ENCODE measurements around the gene GSG1L.

Gene GSG1L

GRCh38 chr16:27852116-27852515 lies 211.4 kb downstream of the GSG1L start:
- peaks cover 23% of the 10 kb centered on the region for H3K27me3 Mint-ChIP-seq
- no peaks in the 10 kb centered on the region for H3K9me3 Mint-ChIP-seq
- no peaks in the 10 kb centered on the region for H3K36me3 Mint-ChIP-seq (ENCODE audit: low read depth)
- H3K4me1 Mint-ChIP-seq (ENCODE audit: low read depth) = no peaks in the 10 kb centered on the region
- no peak overlapping the region for H3K4me3 Mint-ChIP-seq
- no peak overlapping the region for H3K27ac Mint-ChIP-seq

GRCh38 chr16:27851586-27851985 lies 211.9 kb downstream of the GSG1L start:
- no peak overlapping the region for H3K27ac Mint-ChIP-seq
- no peak overlapping the region for H3K4me3 Mint-ChIP-seq
- no peaks in the 10 kb centered on the region for H3K36me3 Mint-ChIP-seq (ENCODE audit: low read depth)
- H3K4me1 Mint-ChIP-seq (ENCODE audit: low read depth) = no peaks in the 10 kb centered on the region
- H3K27me3 Mint-ChIP-seq = peaks cover 23% of the 10 kb centered on the region
- no peaks in the 10 kb centered on the region for H3K9me3 Mint-ChIP-seq

DNA sequence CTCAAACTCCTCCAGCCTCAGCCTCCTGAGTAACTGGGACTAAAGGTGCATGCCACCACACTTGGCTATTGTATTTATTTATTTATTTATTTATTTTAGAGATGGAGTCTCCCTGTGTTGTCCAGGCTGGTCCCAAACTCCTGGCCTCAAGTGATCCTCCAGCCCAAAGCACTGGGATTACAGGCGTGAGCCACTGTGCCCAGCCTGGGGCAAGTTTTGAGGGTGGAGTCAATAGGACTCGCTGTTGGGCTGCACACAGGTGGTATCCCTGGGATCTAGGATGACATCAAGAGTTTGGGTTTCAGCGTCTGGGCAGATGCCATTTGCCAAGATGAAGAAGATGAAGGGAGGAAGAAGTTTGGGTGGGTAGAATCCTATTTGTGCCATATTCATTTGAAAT lies 213.9 kb downstream of the GSG1L start:
- H3K27me3 Mint-ChIP-seq = peaks cover 27% of the 10 kb centered on the region
- no peak overlapping the region for H3K27ac Mint-ChIP-seq
- no peaks in the 10 kb centered on the region for H3K36me3 Mint-ChIP-seq (ENCODE audit: low read depth)
- no peaks in the 10 kb centered on the region for H3K9me3 Mint-ChIP-seq
- H3K4me3 Mint-ChIP-seq = no peak overlapping the region
- no peaks in the 10 kb centered on the region for H3K4me1 Mint-ChIP-seq (ENCODE audit: low read depth)

GRCh38 chr16:27847030-27847550 lies 216.4 kb downstream of the GSG1L start:
- H3K4me1 Mint-ChIP-seq (ENCODE audit: low read depth) = no peaks in the 10 kb centered on the region
- no peak overlapping the region for H3K27ac Mint-ChIP-seq
- peaks cover 20% of the 10 kb centered on the region for H3K27me3 Mint-ChIP-seq
- no peak overlapping the region for H3K4me3 Mint-ChIP-seq
- no peaks in the 10 kb centered on the region for H3K36me3 Mint-ChIP-seq (ENCODE audit: low read depth)
- no peaks in the 10 kb centered on the region for H3K9me3 Mint-ChIP-seq

GRCh38 chr16:27844826-27845225 lies 218.7 kb downstream of the GSG1L start:
- Mint-ChIP-seq H3K36me3 (ENCODE audit: low read depth) (no peaks in the 10 kb centered on the region), H3K27ac (no peak overlapping the region), H3K4me3 (no peak overlapping the region), H3K9me3 (no peaks in the 10 kb centered on the region), H3K4me1 (ENCODE audit: low read depth) (no peaks in the 10 kb centered on the region), H3K27me3 (peaks cover 12% of the 10 kb centered on the region)

DNA sequence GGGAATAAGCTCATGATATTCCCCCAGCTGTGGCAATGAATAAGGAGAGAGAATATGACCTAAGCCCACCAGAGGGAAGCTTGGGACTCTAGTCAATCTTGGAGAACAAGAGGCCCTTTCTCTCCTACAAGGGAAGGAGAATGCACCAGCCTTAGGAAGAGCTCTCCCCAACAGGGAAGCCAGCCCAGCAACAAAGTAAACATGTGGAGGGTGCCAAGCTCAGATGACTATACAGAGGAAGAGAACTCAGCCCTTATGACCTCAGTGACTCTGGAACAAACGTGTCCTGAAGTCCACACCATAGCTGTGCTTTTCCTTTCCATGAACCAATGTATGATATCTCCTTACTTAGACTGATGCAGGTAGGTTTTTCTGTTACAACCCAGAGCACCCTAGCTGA lies 219.7 kb downstream of the GSG1L start:
- Mint-ChIP-seq H3K36me3 (ENCODE audit: low read depth) (no peaks in the 10 kb centered on the region), H3K4me3 (no peak overlapping the region), H3K27me3 (peaks cover 9% of the 10 kb centered on the region), H3K4me1 (ENCODE audit: low read depth) (no peaks in the 10 kb centered on the region), H3K9me3 (no peaks in the 10 kb centered on the region), H3K27ac (no peak overlapping the region)

GRCh38 chr16:27841911-27842310 lies 221.6 kb downstream of the GSG1L start:
- Mint-ChIP-seq H3K4me3 (no peak overlapping the region), H3K4me1 (ENCODE audit: low read depth) (no peaks in the 10 kb centered on the region), H3K27ac (no peak overlapping the region), H3K9me3 (peaks cover 1% of the 10 kb centered on the region), H3K27me3 (peaks cover 16% of the 10 kb centered on the region), H3K36me3 (ENCODE audit: low read depth) (no peaks in the 10 kb centered on the region)

GRCh38 chr16:27841061-27841801 lies 222.3 kb downstream of the GSG1L start:
- no peaks in the 10 kb centered on the region for H3K36me3 Mint-ChIP-seq (ENCODE audit: low read depth)

GRCh38 chr16:27840311-27841060 lies 223.0 kb downstream of the GSG1L start:
- H3K27me3 Mint-ChIP-seq = peaks cover 20% of the 10 kb centered on the region
- no peaks in the 10 kb centered on the region for H3K4me1 Mint-ChIP-seq (ENCODE audit: low read depth)
- H3K9me3 Mint-ChIP-seq = peaks cover 5% of the 10 kb centered on the region
- H3K4me3 Mint-ChIP-seq = no peak overlapping the region
- no peaks in the 10 kb centered on the region for H3K36me3 Mint-ChIP-seq (ENCODE audit: low read depth)
- no peak overlapping the region for H3K27ac Mint-ChIP-seq

More at GRCh38 chr16:27841061-27841801, 222.3 kb downstream of the GSG1L start:
- H3K9me3 Mint-ChIP-seq = peaks cover 5% of the 10 kb centered on the region
- H3K27ac Mint-ChIP-seq = no peak overlapping the region
- H3K27me3 Mint-ChIP-seq = peaks cover 23% of the 10 kb centered on the region
- no peak overlapping the region for H3K4me3 Mint-ChIP-seq
- no peaks in the 10 kb centered on the region for H3K4me1 Mint-ChIP-seq (ENCODE audit: low read depth)

GRCh38 chr16:27839419-27839818 lies 224.1 kb downstream of the GSG1L start:
- H3K27me3 Mint-ChIP-seq = peaks cover 23% of the 10 kb centered on the region
- H3K4me1 Mint-ChIP-seq (ENCODE audit: low read depth) = no peaks in the 10 kb centered on the region
- H3K27ac Mint-ChIP-seq = no peak overlapping the region
- peaks cover 5% of the 10 kb centered on the region for H3K9me3 Mint-ChIP-seq
- H3K36me3 Mint-ChIP-seq (ENCODE audit: low read depth) = no peaks in the 10 kb centered on the region
- H3K4me3 Mint-ChIP-seq = no peak overlapping the region

- no peaks in the 10 kb centered on the region for H3K36me3 Mint-ChIP-seq (ENCODE audit: low read depth)
- peaks cover 23% of the 10 kb centered on the region for H3K27me3 Mint-ChIP-seq
- no peak overlapping the region for H3K27ac Mint-ChIP-seq
- no peak overlapping the region for H3K4me3 Mint-ChIP-seq
- no peaks in the 10 kb centered on the region for H3K4me1 Mint-ChIP-seq (ENCODE audit: low read depth)
- peaks cover 5% of the 10 kb centered on the region for H3K9me3 Mint-ChIP-seq
Measured at GRCh38 chr16:27838536-27839175, 224.9 kb downstream of the GSG1L start.

DNA sequence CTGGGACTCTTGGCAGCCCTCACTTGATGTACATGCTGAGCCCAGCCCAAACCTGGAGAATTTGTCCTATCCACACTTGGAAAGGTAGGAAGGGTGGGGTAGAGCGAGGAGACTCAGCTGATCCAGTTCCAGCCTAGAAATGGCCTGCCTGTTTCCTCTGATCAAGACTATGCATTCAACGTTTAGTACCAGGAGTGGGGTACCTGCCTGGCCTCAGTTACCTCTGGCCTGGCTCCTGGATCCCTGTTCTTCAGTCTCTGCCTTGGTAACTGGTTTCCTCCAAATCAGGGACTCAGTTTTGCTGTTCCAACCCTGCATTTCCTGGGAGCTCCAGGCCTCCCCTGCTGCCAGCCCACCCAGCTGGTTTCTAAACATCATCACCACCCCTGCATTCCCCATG lies 233.5 kb downstream of the GSG1L start:
- no peak overlapping the region for H3K27ac Mint-ChIP-seq
- H3K9me3 Mint-ChIP-seq = peaks cover 7% of the 10 kb centered on the region
- no peaks in the 10 kb centered on the region for H3K4me1 Mint-ChIP-seq (ENCODE audit: low read depth)
- no peak overlapping the region for H3K4me3 Mint-ChIP-seq
- peaks cover 9% of the 10 kb centered on the region for H3K27me3 Mint-ChIP-seq
- H3K36me3 Mint-ChIP-seq (ENCODE audit: low read depth) = no peaks in the 10 kb centered on the region

DNA sequence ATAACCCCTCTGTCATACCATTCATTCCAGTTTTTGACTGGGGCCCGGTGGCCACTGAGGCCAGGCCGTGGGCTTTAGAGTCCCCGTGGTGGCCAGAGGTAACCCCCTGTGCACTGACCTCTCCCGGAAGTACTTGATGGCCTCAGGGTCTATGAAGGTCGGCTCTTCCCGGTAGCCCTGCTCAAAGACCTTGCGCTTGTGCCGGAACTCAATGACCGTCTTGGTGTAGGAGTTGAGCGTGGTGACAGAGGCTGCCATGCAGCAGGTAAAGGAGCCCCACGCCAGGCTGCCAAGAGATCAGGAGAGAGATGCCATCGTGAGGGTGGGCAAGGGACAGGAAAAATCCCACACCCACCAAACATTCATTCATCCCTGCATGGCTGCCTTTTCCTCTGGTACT lies 234.8 kb downstream of the GSG1L start:
- no peak overlapping the region for H3K27ac Mint-ChIP-seq
- H3K9me3 Mint-ChIP-seq = peaks cover 7% of the 10 kb centered on the region
- H3K36me3 Mint-ChIP-seq (ENCODE audit: low read depth) = no peaks in the 10 kb centered on the region
- peaks cover 9% of the 10 kb centered on the region for H3K27me3 Mint-ChIP-seq
- no peak overlapping the region for H3K4me3 Mint-ChIP-seq
- H3K4me1 Mint-ChIP-seq (ENCODE audit: low read depth) = no peaks in the 10 kb centered on the region

GRCh38 chr16:27827765-27828164 lies 235.7 kb downstream of the GSG1L start:
- Mint-ChIP-seq H3K27me3 (peaks cover 9% of the 10 kb centered on the region), H3K4me3 (no peak overlapping the region), H3K9me3 (peaks cover 7% of the 10 kb centered on the region), H3K36me3 (ENCODE audit: low read depth) (no peaks in the 10 kb centered on the region), H3K4me1 (ENCODE audit: low read depth) (no peaks in the 10 kb centered on the region), H3K27ac (no peak overlapping the region)

GRCh38 chr16:27826893-27827289 lies 236.6 kb downstream of the GSG1L start:
- Mint-ChIP-seq H3K27ac (no peak overlapping the region), H3K4me1 (ENCODE audit: low read depth) (no peaks in the 10 kb centered on the region), H3K4me3 (no peak overlapping the region), H3K9me3 (peaks cover 7% of the 10 kb centered on the region), H3K27me3 (peaks cover 9% of the 10 kb centered on the region), H3K36me3 (ENCODE audit: low read depth) (no peaks in the 10 kb centered on the region)
